ENCODE measurements around the gene ZDHHC16. TPM values are rescaled to one million over a fixed set of nuclear protein-coding genes. Genes with fewer than 3 reads are reported as not detected.

ZDHHC16 gene
- total RNA-seq (35.6 and 41.5 TPM in 2 replicates), polyA plus RNA-seq (21.0 and 24.1 TPM in 2 replicates), polyA minus RNA-seq (22.0 and 24.1 TPM in 2 replicates)
- 19.7 TPM for total RNA-seq (2013)

GRCh38 chr10:97445722-97446639 lies at the start of gene ZDHHC16, which contains the start of gene EXOSC1:
ZDHHC16 (plus strand) TSS chr10:97446175; CDS start chr10:97451676, 5,501 bp downstream.
EXOSC1 (minus strand) TSS chr10:97446006; CDS start chr10:97445985, 21 bp downstream.
- CTCF ChIA-PET: interaction anchor here (2.8 kb wide), 1 partner anchor 40 kb away, joined by 5 read pairs; no protein-coding TSS in a partner anchor

More at GRCh38 chr10:97445722-97446639, at the start of gene ZDHHC16, which contains the start of gene EXOSC1:
- no peak for TF ChIP-seq EZH2 (IDR thresholded peaks at IDR 0.05; ENCODE audit: borderline replicate concordance, insufficient read depth, low read depth, low read length, poor library complexity, severe bottlenecking)
- no peak for TF ChIP-seq CTCF (IDR thresholded peaks at IDR 0.05)
- Histone ChIP-seq H3K4me2 (replicated peaks; ENCODE audit: low read depth, low read length, poor library complexity, severe bottlenecking) (peak within 1 kb of the TSS; percentile 86), H3K4me1 (ENCODE audit: control insufficient read depth in 2 of 2, insufficient read depth in 2 of 2, low read length in 2 of 2) (peaks cover 18 to 26% of the 10 kb centered on the region in 2 donors), H3K36me3 (replicated peaks in 1 of 2; ENCODE audit: control extremely low read depth in 1 of 2, control insufficient read depth in 1 of 2, extremely low read depth in 1 of 2, insufficient read depth in 2 of 2, low read length in 1 of 2) (peaks cover 0 to 16% of the 10 kb centered on the region in 2 experiments), H3K27ac (ENCODE audit: low read length in 2 of 2) (peak within 1 kb of the TSS; percentile 34 to 69), H3K27me3 (replicated peaks in 1 of 4; ENCODE audit: control extremely low read depth in 1 of 4, control insufficient read depth in 3 of 4, insufficient read depth in 4 of 4, low read length in 3 of 4) (no peaks in the 10 kb centered on the region), H4K20me1 (ENCODE audit: control insufficient read depth, insufficient read depth, low read length, poor library complexity, severe bottlenecking) (peaks cover 9% of the 10 kb centered on the region), H2AFZ (ENCODE audit: insufficient read depth, low read depth, low read length, poor library complexity, severe bottlenecking) (peak within 1 kb of the TSS; percentile 83), H3K4me3 (ENCODE audit: control extremely low read depth in 1 of 5, extremely low read depth in 1 of 5, insufficient read depth in 1 of 5, low read depth in 2 of 5, low read length in 4 of 5) (peak within 1 kb of the TSS; percentile 67 to 92 (median 81)), H3K9ac (ENCODE audit: low read length) (peak within 1 kb of the TSS; percentile 80), H3K79me2 (ENCODE audit: control insufficient read depth, insufficient read depth, low read length) (peaks cover 77% of the 10 kb centered on the region), H3K9me3 (ENCODE audit: control extremely low read depth in 1 of 3, control insufficient read depth in 2 of 3, insufficient read depth in 1 of 3, low read length in 2 of 3) (no peaks in the 10 kb centered on the region)
- peak within 1 kb of the TSS; percentile 97 for H3K27ac Mint-ChIP-seq
- intact Hi-C loops (cut with micrococcal nuclease): loop anchor here (1.0 to 5.0 kb wide), 7 partner anchors 17 to 187 kb away; partner anchors contain the start of genes MMS19, MORN4, PGAM1 and RRP12
- peak; percentile 92 for DNase-seq
- H3K9me3 Mint-ChIP-seq (ENCODE audit: insufficient read depth): no peaks in the 10 kb centered on the region
- peaks cover 41% of the 10 kb centered on the region for H3K4me1 Mint-ChIP-seq
- no peaks in the 10 kb centered on the region for H3K27me3 Mint-ChIP-seq
- peak within 1 kb of the TSS; percentile 99 for H3K4me3 Mint-ChIP-seq
- POLR2A ChIA-PET: no interaction called here
- peak; percentile 97 for ATAC-seq (ENCODE audit: low read depth)
- WGBS (ENCODE audit: insufficient coverage): under 1% methylated on average over 66 of the region's 66 CpGs

Data from B cell (primary cell).